ENCODE measurements around the gene FOXJ3.

FOXJ3 gene

DNA sequence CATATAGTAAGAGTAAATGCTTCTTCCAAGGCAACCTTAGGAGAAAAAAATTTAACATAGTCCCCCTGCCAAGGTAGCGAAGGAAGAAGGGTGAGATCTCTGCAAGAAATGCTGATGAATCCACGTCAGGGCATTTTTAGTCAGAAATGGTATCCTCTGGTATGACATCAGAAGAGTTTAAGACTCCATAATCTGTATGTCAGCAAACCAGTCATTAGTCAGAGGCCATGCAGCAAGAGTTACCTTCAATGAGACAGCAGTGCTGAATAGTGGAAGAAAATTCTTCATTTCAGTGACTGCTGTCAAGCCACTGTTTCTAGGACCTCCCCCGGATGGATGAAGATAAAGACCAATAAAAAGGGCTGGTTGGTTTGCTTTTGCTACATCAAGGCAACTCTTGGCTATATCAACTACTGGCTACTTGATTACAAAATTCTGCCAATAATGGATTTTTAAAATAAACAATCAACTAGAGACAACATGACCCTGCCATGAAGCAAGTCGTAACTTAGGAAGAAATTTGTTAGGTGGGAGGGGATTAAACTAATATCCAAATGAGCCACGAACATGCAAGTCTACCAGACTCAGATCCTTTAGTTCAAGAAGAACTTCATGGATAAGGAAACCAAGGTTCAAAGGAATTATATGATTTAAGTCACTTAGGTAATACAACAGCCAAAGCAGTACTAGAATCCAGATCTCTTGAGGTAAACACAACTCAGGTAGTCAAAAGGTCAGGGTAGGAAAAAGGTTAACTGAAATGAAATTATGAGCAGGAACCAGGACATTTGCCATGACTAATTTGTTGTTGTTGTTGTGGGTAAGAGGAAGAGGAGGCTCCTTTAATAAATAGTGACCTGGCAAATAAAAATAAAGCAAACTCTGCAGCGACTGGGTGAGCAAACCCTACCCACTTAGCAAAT is 144.8 kb downstream of the FOXJ3 start:
- no peak for DNase-seq (ENCODE audit: low read depth in 2 of 2)

GRCh38 chr1:42186152-42186551 is 148.9 kb downstream of the FOXJ3 start:
- no peak for DNase-seq (ENCODE audit: low read depth in 2 of 2)

GRCh38 chr1:42184616-42185015 is 150.4 kb downstream of the FOXJ3 start:
- DNase-seq (ENCODE audit: low read depth in 2 of 2), result no peak

DNA sequence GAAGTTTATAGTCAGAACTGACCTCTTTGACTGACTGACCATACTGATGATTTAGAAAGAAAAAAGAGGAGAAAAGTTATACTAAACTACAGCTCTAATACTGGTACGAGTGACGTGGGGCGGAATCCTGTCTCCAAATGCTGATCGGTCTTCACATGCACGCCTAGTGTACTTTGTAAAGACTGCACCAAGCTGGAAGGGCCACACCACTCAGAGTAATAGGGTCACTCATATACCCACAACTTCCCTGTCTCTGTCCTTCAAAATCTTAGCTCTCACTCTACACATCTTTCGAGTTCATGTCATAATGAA is 151.1 kb downstream of the FOXJ3 start:
- no peak for DNase-seq (ENCODE audit: low read depth in 2 of 2)

- no peak for DNase-seq (ENCODE audit: low read depth in 2 of 2)
Measured at GRCh38 chr1:42183210-42183956, 151.7 kb downstream of the FOXJ3 start.

GRCh38 chr1:42181687-42182086 is 153.3 kb downstream of the FOXJ3 start:
- DNase-seq (ENCODE audit: low read depth in 2 of 2), result no peak

GRCh38 chr1:42179900-42180329 is 155.1 kb downstream of the FOXJ3 start:
- DNase-seq (ENCODE audit: low read depth in 2 of 2), result no peak

DNA sequence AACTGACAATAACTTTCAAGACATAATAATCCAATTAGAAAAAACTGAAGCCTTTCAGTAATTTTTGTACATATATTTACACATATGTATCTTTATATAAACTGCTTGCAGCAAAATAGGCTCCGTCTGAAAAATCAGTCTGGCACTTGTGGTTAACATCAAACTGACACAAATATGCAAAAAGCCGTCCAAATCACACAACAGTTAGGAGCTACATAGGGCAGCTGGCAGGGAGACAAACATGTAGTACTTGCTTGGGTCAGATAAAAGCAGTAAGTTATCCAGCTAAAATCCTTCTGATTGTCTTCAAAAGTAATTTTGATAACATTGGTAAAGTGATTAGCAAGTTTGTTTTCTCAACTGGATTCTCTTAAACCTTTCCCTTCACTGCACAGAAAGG is 155.8 kb downstream of the FOXJ3 start:
- DNase-seq (ENCODE audit: low read depth in 2 of 2), result no peak

GRCh38 chr1:42178249-42178648 is 156.8 kb downstream of the FOXJ3 start:
- DNase-seq (ENCODE audit: low read depth in 2 of 2), result no peak

- DNase-seq (ENCODE audit: low read depth in 2 of 2), result no peak
Measured at GRCh38 chr1:42177541-42177981, 157.5 kb downstream of the FOXJ3 start.

- no peak for DNase-seq (ENCODE audit: low read depth in 2 of 2)
Measured at GRCh38 chr1:42176902-42177519, 158.0 kb downstream of the FOXJ3 start.

DNA sequence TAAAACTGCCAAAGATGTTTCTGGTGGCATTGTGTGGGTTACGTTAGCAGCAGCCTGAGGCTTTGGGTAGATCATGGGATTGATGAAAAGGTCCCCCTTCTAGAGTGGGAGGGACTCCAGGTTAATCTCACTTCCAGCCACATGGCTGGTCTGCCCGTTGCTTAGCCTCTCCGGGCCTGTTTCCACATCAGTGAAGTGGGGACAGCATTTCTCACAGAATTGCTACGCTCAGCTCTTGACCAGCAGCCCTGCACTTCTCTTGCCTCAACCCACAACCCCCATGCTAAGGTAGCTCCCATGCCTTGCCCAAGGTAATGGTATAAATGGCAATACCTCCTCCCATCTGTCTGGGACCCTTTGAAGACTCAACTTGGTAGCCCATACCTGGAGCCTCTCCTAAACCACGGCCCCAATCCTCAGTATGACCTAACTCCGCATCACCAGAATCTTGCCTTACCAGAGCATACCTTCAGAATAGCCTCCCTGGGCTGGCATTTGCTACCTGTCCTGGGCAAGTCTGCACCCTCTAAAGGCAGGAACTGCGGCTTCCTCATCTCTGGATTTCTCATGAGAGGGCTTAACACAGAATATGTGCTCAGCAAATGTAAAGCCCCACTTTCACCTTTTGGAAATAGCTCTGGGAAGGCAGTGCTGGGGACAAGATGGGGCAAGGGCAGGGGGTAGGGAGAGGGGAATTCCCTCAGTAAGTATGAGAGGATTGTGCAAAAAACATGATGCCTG is 159.6 kb downstream of the FOXJ3 start:
- no peak for DNase-seq (ENCODE audit: low read depth in 2 of 2)

- no peak for DNase-seq (ENCODE audit: low read depth in 2 of 2)
Measured at GRCh38 chr1:42173961-42174735, 160.9 kb downstream of the FOXJ3 start.

GRCh38 chr1:42173155-42173933 is 161.7 kb downstream of the FOXJ3 start:
- peak; percentile 56 to 59 for DNase-seq (ENCODE audit: low read depth in 2 of 2)

DNA sequence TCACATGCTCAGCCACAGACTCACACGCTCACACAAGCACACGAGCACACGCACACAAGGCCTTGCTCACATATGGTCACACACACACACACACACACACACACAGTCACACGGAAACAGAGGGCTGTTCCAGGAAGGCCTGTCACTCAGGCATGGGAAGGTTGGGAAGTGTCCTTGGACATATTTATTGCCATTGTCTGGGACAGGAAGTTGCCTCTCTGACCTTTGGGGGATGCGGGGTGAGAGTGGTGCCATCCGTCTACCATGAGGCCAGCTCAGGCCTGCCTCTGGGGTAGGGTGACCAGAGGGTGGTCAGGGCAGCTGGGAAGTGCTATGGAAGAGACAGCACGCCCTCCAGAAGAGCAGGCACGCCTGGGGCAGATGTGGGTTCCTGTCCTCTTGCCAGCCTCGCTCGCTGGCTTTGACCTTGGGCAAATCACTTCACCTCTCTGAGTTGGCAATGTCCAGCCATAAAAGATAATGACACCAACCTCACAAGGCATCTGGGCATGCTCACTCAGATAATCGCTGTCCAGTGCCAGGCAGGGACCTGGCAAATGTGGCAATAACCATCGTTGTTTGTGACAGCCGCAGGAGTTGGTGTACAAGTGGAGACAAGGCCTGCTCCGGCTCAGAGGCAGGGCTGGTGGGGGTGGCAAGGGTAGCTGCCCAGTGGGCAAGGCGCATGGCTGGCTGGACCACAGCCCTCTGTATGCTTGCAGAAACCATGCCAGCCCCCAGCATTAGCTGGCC is 162.5 kb downstream of the FOXJ3 start:
- no peak for DNase-seq (ENCODE audit: low read depth in 2 of 2)

DNA sequence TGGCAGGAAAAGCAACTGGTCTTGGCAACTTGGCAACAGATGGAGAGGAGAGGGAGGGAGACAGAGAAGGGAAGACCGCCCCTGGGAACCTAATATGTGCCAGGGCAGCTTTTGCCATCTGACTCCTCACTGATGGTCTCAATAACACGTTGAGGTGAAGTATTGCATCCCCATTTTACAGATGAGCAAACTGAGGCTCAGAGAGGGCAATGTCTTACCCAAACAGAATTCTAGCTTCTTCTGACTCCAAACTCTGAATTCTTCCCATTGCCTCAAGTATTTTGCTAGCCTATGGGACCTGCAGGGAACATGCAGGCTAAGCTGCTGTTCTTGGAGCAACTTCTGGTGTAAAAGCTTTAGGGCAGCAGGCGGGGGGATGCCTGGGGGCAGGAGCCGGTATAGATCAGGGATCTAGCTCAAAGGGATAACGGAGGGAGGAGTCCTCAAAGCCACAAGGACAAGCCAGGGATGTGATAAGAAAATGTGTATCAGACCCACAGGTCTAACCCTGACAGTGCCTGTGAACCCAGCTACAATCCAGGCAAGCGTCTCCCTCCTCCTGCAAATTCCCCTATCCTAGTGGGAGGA is 163.3 kb downstream of the FOXJ3 start:
- DNase-seq (ENCODE audit: low read depth in 2 of 2), result no peak

GRCh38 chr1:42170779-42171621 is 164.0 kb downstream of the FOXJ3 start:
- no peak for DNase-seq (ENCODE audit: low read depth in 2 of 2)

GRCh38 chr1:42168763-42169162 is 166.3 kb downstream of the FOXJ3 start:
- DNase-seq (ENCODE audit: low read depth in 2 of 2), result no peak
